ENCODE measurements around the gene CD109.

GRCh38 chr6:73782911-73783310 is 86.9 kb downstream of the CD109 start:
- no peak for TF ChIP-seq CTCF (IDR thresholded peaks at IDR 0.05)
- TF ChIP-seq POLR2A (IDR thresholded peaks at IDR 0.05), result no peak
